ENCODE data around the gene ZNF470.

Gene ZNF470

GRCh38 chr19:56567274-56568120, at the start of gene ZNF470:
Gene ZNF470 (plus strand): TSS chr19:56567468. CDS start chr19:56570312, 2,844 bp downstream.
- no peaks in the 10 kb centered on the region for H3K9me2 ChIP-seq (replicated peaks; ENCODE audit: insufficient read depth, low read length)
- H3K4me2 ChIP-seq (ENCODE audit: low read depth, low read length, poor library complexity, severe bottlenecking), result peak within 1 kb of the TSS; percentile 35
- H3K27me3 ChIP-seq (ENCODE audit: low read length), result no peaks in the 10 kb centered on the region
- H3K27ac ChIP-seq (ENCODE audit: low read depth, low read length), result no peak within 1 kb of the TSS
- TF ChIP-seq EZH2phosphoT487 (conservative IDR thresholded peaks at IDR 0.05; ENCODE audit: low read length), result no peak
- TF ChIP-seq CTCF (IDR thresholded peaks at IDR 0.05; ENCODE audit: insufficient read depth, low read length, poor library complexity, severe bottlenecking), result no peak
- H3K9me3 ChIP-seq (ENCODE audit: insufficient read depth, low read length), result peaks cover 9% of the 10 kb centered on the region; the same call in 1 of the 2 replicates
- peak within 1 kb of the TSS; percentile 47 for H3K4me3 ChIP-seq (ENCODE audit: insufficient read depth, low read length, poor library complexity, severe bottlenecking)
- no peaks in the 10 kb centered on the region for H4K20me1 ChIP-seq (ENCODE audit: low read depth, low read length)
- H3F3A ChIP-seq (ENCODE audit: insufficient read depth), result no peaks in the 10 kb centered on the region
- H3K79me2 ChIP-seq (ENCODE audit: insufficient read depth, low read length), result no peaks in the 10 kb centered on the region
- H3K9ac ChIP-seq (ENCODE audit: low read length), result peak within 1 kb of the TSS; percentile 41; the same call in 1 of the 2 replicates
- H2AFZ ChIP-seq (ENCODE audit: low read depth, low read length, severe bottlenecking), result peak within 1 kb of the TSS; percentile 80
- H3K36me3 ChIP-seq (ENCODE audit: low read length), result no peaks in the 10 kb centered on the region

GRCh38 chr19:56525214-56525860, 41.9 kb upstream of the ZNF470 start:
- Histone ChIP-seq H3K9ac (ENCODE audit: low read length) (no peak overlapping the region), H3K4me3 (ENCODE audit: insufficient read depth, low read length, poor library complexity, severe bottlenecking) (no peak overlapping the region), H3F3A (ENCODE audit: insufficient read depth) (no peaks in the 10 kb centered on the region), H2AFZ (ENCODE audit: low read depth, low read length, severe bottlenecking) (no peak overlapping the region), H4K20me1 (ENCODE audit: low read depth, low read length) (no peaks in the 10 kb centered on the region), H3K79me2 (ENCODE audit: insufficient read depth, low read length) (no peaks in the 10 kb centered on the region), H3K9me2 (replicated peaks; ENCODE audit: insufficient read depth, low read length) (no peaks in the 10 kb centered on the region), H3K9me3 (ENCODE audit: insufficient read depth, low read length) (peaks cover 47% of the 10 kb centered on the region; the same call in 1 of the 2 replicates), H3K27ac (ENCODE audit: low read depth, low read length) (no peak overlapping the region), H3K36me3 (ENCODE audit: low read length) (no peaks in the 10 kb centered on the region), H3K4me2 (ENCODE audit: low read depth, low read length, poor library complexity, severe bottlenecking) (no peak overlapping the region), H3K27me3 (ENCODE audit: low read length) (no peaks in the 10 kb centered on the region)
- TF ChIP-seq EZH2phosphoT487 (conservative IDR thresholded peaks at IDR 0.05; ENCODE audit: low read length) (no peak), CTCF (IDR thresholded peaks at IDR 0.05; ENCODE audit: insufficient read depth, low read length, poor library complexity, severe bottlenecking) (no peak)

GRCh38 chr19:56537442-56537841, 29.8 kb upstream of the ZNF470 start:
- Histone ChIP-seq H3K36me3 (ENCODE audit: low read length) (no peaks in the 10 kb centered on the region), H3K79me2 (ENCODE audit: insufficient read depth, low read length) (no peaks in the 10 kb centered on the region), H3K9me2 (replicated peaks; ENCODE audit: insufficient read depth, low read length) (no peaks in the 10 kb centered on the region), H4K20me1 (ENCODE audit: low read depth, low read length) (no peaks in the 10 kb centered on the region), H2AFZ (ENCODE audit: low read depth, low read length, severe bottlenecking) (no peak overlapping the region), H3K27me3 (ENCODE audit: low read length) (no peaks in the 10 kb centered on the region), H3K9me3 (ENCODE audit: insufficient read depth, low read length) (no peaks in the 10 kb centered on the region), H3K4me2 (ENCODE audit: low read depth, low read length, poor library complexity, severe bottlenecking) (no peak overlapping the region), H3K4me3 (ENCODE audit: insufficient read depth, low read length, poor library complexity, severe bottlenecking) (no peak overlapping the region), H3K27ac (ENCODE audit: low read depth, low read length) (no peak overlapping the region), H3F3A (ENCODE audit: insufficient read depth) (no peaks in the 10 kb centered on the region), H3K9ac (ENCODE audit: low read length) (no peak overlapping the region)
- TF ChIP-seq EZH2phosphoT487 (conservative IDR thresholded peaks at IDR 0.05; ENCODE audit: low read length) (no peak), CTCF (IDR thresholded peaks at IDR 0.05; ENCODE audit: insufficient read depth, low read length, poor library complexity, severe bottlenecking) (no peak)
